ENCODE data around the gene IMMP2L. TPM values are rescaled to one million over a fixed set of nuclear protein-coding genes. Genes with fewer than 3 reads are reported as not detected.

The IMMP2L gene
- total and polyA plus RNA-seq, 2 of the 8 experiments (the other 6 are each of a cell fraction or from before 2014, with no cell fraction given), result 2.3 to 10.1 TPM

DNA sequence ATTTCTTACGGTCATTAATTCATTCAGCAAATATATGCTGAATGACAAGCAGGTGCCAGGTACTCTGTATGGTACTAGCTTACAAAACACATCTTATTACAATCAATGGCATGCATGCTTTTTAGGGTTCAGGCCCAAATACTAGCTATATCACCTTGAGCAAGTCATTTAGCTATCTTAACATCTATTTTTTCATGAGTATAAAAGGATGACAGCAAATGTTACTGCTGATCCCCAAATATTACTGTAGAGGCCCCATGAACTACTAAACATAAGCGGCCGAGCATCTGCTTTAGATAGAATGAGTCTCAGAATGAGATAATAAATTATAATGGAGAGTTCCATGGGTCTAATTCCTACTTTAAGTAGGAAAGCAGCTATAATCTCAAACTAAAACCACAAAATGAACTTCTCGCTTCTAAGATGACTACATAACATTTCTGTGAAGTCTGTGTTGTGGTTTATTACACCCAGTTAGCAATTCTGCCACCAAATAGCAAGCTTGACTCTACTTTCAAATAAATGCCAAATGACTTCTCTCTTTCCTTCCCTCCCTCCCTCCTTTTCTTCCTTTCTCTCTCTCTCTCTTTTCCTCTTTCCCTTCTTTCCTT lies 585.1 kb downstream of the IMMP2L start:
- no peak overlapping the region for H2AFZ ChIP-seq (ENCODE audit: low read length)
- no peaks in the 10 kb centered on the region for H4K20me1 ChIP-seq (replicated peaks in 1 of 2; ENCODE audit: control insufficient read depth in 1 of 2, insufficient read depth in 2 of 2, low read length in 2 of 2)
- H3K23me2 ChIP-seq (ENCODE audit: low read depth, low read length), result no peaks in the 10 kb centered on the region
- H3K79me1 ChIP-seq (ENCODE audit: low read depth, low read length), result no peaks in the 10 kb centered on the region
- no peaks in the 10 kb centered on the region for H3K4me1 ChIP-seq (replicated peaks in 1 of 4; ENCODE audit: control insufficient read depth in 3 of 4, insufficient read depth in 4 of 4, low read length in 3 of 4)
- no peaks in the 10 kb centered on the region for H3K27me3 ChIP-seq (replicated peaks in 1 of 4; ENCODE audit: control insufficient read depth in 3 of 4, extremely low read depth in 1 of 4, insufficient read depth in 3 of 4, low read length in 3 of 4)
- WGBS, 2 experiments (ENCODE audit: extremely low coverage in 1 of 2, insufficient coverage in 1 of 2, insufficient read length in 1 of 2, insufficient replicate concordance in 2 of 2, low coverage in 1 of 2, low lambda C conversion rate in 2 of 2, missing lambda C conversion rate in 1 of 2), result 89% methylated on average over 4 of the region's 4 CpGs; no CpG with 5 or more reads in 1 of the 2 experiments
- no peaks in the 10 kb centered on the region for H3K79me2 ChIP-seq (ENCODE audit: control insufficient read depth in 1 of 2, insufficient read depth in 2 of 2, low read length in 2 of 2)
- no peak overlapping the region for H4K5ac ChIP-seq (ENCODE audit: insufficient read length, low read depth, low read length)
- no peaks in the 10 kb centered on the region for H3K9me3 ChIP-seq (ENCODE audit: insufficient read depth in 2 of 2, low read depth in 1 of 2, low read length in 1 of 2)
- no peak for FAIRE-seq
- H2BK20ac ChIP-seq (ENCODE audit: low read length), result no peak overlapping the region
- no peak overlapping the region for H4K8ac ChIP-seq (ENCODE audit: extremely low read depth, insufficient read depth, low read length)
- H3K4me3 ChIP-seq (ENCODE audit: extremely low read depth in 1 of 4, insufficient read depth in 2 of 4, low read depth in 3 of 4, low read length in 4 of 4), result no peak overlapping the region
- CTCF ChIA-PET (ENCODE audit: partially characterized antibody), result interaction anchor here (0.7 kb wide), 1 partner anchor 678 kb away, joined by 3 read pairs; no protein-coding TSS in a partner anchor
- H2AK5ac ChIP-seq (ENCODE audit: low read depth, low read length), result no peak overlapping the region
- H2BK12ac ChIP-seq (ENCODE audit: low read depth, low read length), result no peak overlapping the region
- no peak overlapping the region for H3K23ac ChIP-seq (ENCODE audit: insufficient read length)
- no peak overlapping the region for H3K9ac ChIP-seq (replicated peaks in 1 of 4; ENCODE audit: extremely low read depth in 1 of 4, low read depth in 3 of 4, low read length in 3 of 4)
- H2BK15ac ChIP-seq (ENCODE audit: low read length), result no peak overlapping the region
- no peaks in the 10 kb centered on the region for H3K36me3 ChIP-seq (ENCODE audit: control insufficient read depth in 2 of 4, insufficient read depth in 4 of 4, low read length in 3 of 4)
- no peak overlapping the region for H3K56ac ChIP-seq (replicated peaks; ENCODE audit: insufficient read length, low read depth, low read length)
- no peak overlapping the region for H4K91ac ChIP-seq (replicated peaks; ENCODE audit: insufficient read length, low read length)
- H3K18ac ChIP-seq (ENCODE audit: extremely low read depth, low read length), result no peak overlapping the region
- H3K4me2 ChIP-seq (ENCODE audit: insufficient read depth in 1 of 2, low read depth in 2 of 2, low read length in 2 of 2), result no peak overlapping the region
- DNase-seq (ENCODE audit: low read depth in 1 of 2, low spot score in 2 of 2), result no peak
- no peak overlapping the region for H2BK5ac ChIP-seq (ENCODE audit: low read depth, low read length)
- POLR2A ChIA-PET (ENCODE audit: partially characterized antibody), result no interaction called here
- H3K27ac ChIP-seq (ENCODE audit: low read depth, low read length), result no peak overlapping the region
- H2BK120ac ChIP-seq (replicated peaks; ENCODE audit: low read depth, low read length), result no peak overlapping the region
- H3K14ac ChIP-seq (ENCODE audit: insufficient read length), result no peak overlapping the region
- H3K4ac ChIP-seq (replicated peaks; ENCODE audit: insufficient read length, low read depth, low read length), result no peak overlapping the region
- TF ChIP-seq PHF8 (conservative IDR thresholded peaks at IDR 0.05; ENCODE audit: low read depth, low read length), result no peak
- TF ChIP-seq MAFK (IDR thresholded peaks at IDR 0.05; ENCODE audit: low read depth, low read length), result no peak
- no peak for TF ChIP-seq SIN3A (conservative IDR thresholded peaks at IDR 0.05 in 1 of 2, IDR thresholded peaks at IDR 0.05 in 1 of 2; ENCODE audit: low read depth in 1 of 2, low read length in 2 of 2)
- TF ChIP-seq POLR2A (IDR thresholded peaks at IDR 0.05; ENCODE audit: control extremely low read depth in 1 of 2, low read depth in 2 of 2, low read length in 2 of 2), result no peak
- no peak for TF ChIP-seq TAF1 (IDR thresholded peaks at IDR 0.05; ENCODE audit: low read depth, low read length)
- TF ChIP-seq EP300 (IDR thresholded peaks at IDR 0.05; ENCODE audit: borderline replicate concordance in 1 of 2, low read depth in 2 of 2, low read length in 2 of 2), result no peak
- no peak for TF ChIP-seq TCF12 (IDR thresholded peaks at IDR 0.05; ENCODE audit: low read depth, low read length)
- no peak for TF ChIP-seq SP1 (IDR thresholded peaks at IDR 0.05; ENCODE audit: low read depth, low read length)
- TF ChIP-seq NANOG (IDR thresholded peaks at IDR 0.05; ENCODE audit: insufficient read depth, low read depth, low read length, poor library complexity, severe bottlenecking), result no peak
- TF ChIP-seq RAD21 (IDR thresholded peaks at IDR 0.05 in 1 of 2, conservative IDR thresholded peaks at IDR 0.05 in 1 of 2; ENCODE audit: low read depth in 2 of 2, low read length in 2 of 2), result no peak
- TF ChIP-seq RBBP5 (IDR thresholded peaks at IDR 0.05; ENCODE audit: borderline replicate concordance, low read depth, low read length), result no peak
- no peak for TF ChIP-seq GTF2F1 (IDR thresholded peaks at IDR 0.05; ENCODE audit: borderline replicate concordance, low read depth, low read length)

Data from H1 (cell line).